Aorta (tissue), 5 donors: ENCODE data around the gene VANGL2. TPM values are rescaled to one million over a fixed set of nuclear protein-coding genes. Genes with fewer than 3 reads are reported as not detected.

Experiments
- ATAC-seq: fragments of 200-7000 bp; cut with Tn5 transposase; one replicate; pipeline ENCODE4 v1.9.1; 2022; ENCODE audit warnings: moderate library complexity; ENCODE audit not compliant: low FRiP score
- DNase-seq, 2 donors: peaks; one replicate each; pipeline ENCODE4 v3.0.0-alpha.2; 2020
- H3K27ac ChIP-seq, 2 donors: one replicate each; pipeline ENCODE4 v1.5.1; 2013; ENCODE audit warnings: low read length in 2 of 2, mild to moderate bottlenecking in 2 of 2, moderate library complexity in 2 of 2, control low read depth in 1 of 2, inconsistent platforms in 1 of 2, low read depth in 1 of 2
- H3K27me3 ChIP-seq, 2 donors: one replicate each; pipeline ENCODE4 v1.6.1; 2013; ENCODE audit warnings: control low read depth in 1 of 2, low read length in 1 of 2, mild to moderate bottlenecking in 1 of 2, moderate library complexity in 1 of 2; ENCODE audit not compliant: insufficient read depth in 2 of 2, control insufficient read depth in 1 of 2
- H3K36me3 ChIP-seq, 2 donors: one replicate each; pipeline ENCODE4 v1.6.1; 2013; ENCODE audit warnings: control low read depth in 1 of 2, low read length in 1 of 2, mild to moderate bottlenecking in 1 of 2; ENCODE audit not compliant: insufficient read depth in 2 of 2, control insufficient read depth in 1 of 2
- H3K4me1 ChIP-seq, 2 donors: one replicate each; pipeline ENCODE4 v1.6.1; 2013; ENCODE audit warnings: low read length in 2 of 2, control low read depth in 1 of 2, mild to moderate bottlenecking in 1 of 2, moderate library complexity in 1 of 2; ENCODE audit not compliant: insufficient read depth in 2 of 2, control insufficient read depth in 1 of 2
- H3K4me3 ChIP-seq, 2 donors: one replicate each; pipeline ENCODE4 v1.5.1; 2013; ENCODE audit warnings: low read length in 2 of 2, control low read depth in 1 of 2, mild to moderate bottlenecking in 1 of 2
- H3K9me3 ChIP-seq: one replicate; pipeline ENCODE4 v1.6.1; 2013; ENCODE audit warnings: mild to moderate bottlenecking, low read length; ENCODE audit not compliant: control insufficient read depth
- WGBS, 2 donors: extraction: QIAGEN DNeasy Blood & Tissue Kit; methylation state at CpG; one replicate each; pipeline ENCODE4 v1.1.7; 2013; 5-methylcytosine and 5-hydroxymethylcytosine counted together
- intact Hi-C, 2 donors: fragments of 100-400 bp; cut with DNase I; formaldehyde crosslinking; loops; one replicate each; pipeline versions ENCODE4 v1.14.2 to v1.15.0; 2022
- long read RNA-seq, 2 donors: library from polyadenylated mRNA; unstranded; transcript quantifications; one replicate each; pipeline ENCODE4 v2.0.0, GENCODE V29; 2020 to 2021
- polyA plus RNA-seq, 2 donors: library from polyadenylated mRNA; stranded (reverse); fragments of 200-250 nt; gene quantifications; one replicate each; pipeline ENCODE4 v1.2.3, GENCODE V29; 2013
- total RNA-seq, 2 donors: library from RNA; stranded (reverse); fragmentation: NEBNext Ultra II Directional; extraction: Animal tissue kit (Norgen Biotek cat#: 25700); gene quantifications; one replicate each; pipeline ENCODE4 v1.2.1, GENCODE V29; 2021
- donor health status: healthy with polysubstance abuse.
- donor health status: Bipolar disorder and iron deficiency.
- donor health status: DM: no; HTN: no; CAD: no.
- donor health status: DM: no; HTN: no; CAD: no.
- donor health status: DM: yes; HTN: yes; CAD: no.

Gene VANGL2
- 1 to 10 TPM; 1.3 to 4.4 TPM for total RNA-seq
- under 1 TPM; 0.26 to 0.50 TPM for polyA plus RNA-seq
- long read RNA-seq, donor 1 = 0 reads
- long read RNA-seq, donor 2 = 0 reads

DNA sequence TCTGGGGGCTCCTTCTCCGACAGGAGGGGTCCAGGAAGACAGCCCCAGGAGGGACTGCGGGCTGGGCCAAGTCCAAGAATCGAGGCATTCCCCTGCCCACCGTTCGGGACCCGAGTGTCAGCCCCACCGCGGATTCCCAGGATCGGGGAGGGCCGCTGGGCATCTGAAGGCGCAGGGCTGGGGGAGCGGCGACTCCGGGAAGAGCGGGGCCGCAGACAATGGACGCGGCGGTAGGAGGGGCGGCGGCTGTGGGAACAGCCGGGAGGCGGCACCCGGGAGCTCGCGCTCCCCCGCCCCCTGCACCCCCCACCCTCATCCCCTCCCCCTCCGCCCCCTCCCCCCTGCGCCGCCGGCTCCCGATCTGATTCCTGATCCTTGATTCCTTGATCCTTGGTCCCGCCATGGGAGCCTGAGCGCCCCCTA is at the start of gene VANGL2:
Gene VANGL2, plus strand, starts transcription at position 342 of the 423 bp plus-strand sequence. CDS start 15,274 bp downstream, outside the sequence.
- peak; percentile 72 to 86 for DNase-seq
- peaks cover 0 to 2% of the 10 kb centered on the region in 2 donors for H3K27me3 ChIP-seq
- intact Hi-C loops = no loop called here

DNA sequence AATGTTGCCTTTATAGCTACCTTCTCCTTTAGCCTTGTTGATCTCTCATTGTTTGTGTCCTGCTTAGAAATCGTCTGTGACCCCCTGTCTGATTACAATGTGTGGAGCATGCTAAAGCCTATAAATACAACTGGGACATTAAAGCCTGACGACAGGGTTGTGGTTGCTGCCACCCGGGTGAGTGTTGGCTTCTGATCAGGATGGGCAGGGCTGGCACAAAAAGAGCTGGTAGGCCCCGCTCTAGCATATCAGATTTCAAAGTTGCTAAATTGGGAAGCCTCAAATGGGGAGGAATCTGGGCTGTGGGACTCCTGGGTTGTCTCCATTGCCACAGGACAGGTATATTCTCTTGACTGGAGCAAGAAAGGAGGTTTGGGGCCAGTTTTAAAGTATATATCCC is 48.7 kb upstream of the VANGL2 start:
- WGBS, 2 donors = 68 to 70% methylated on average over 4 of the region's 4 CpGs
- peaks cover 3 to 28% of the 10 kb centered on the region in 2 donors for H3K36me3 ChIP-seq
- ATAC-seq = no peak
- intact Hi-C loops = no loop called here
- no peak overlapping the region for H3K4me3 ChIP-seq
- no peaks in the 10 kb centered on the region for H3K27me3 ChIP-seq
- no peaks in the 10 kb centered on the region for H3K4me1 ChIP-seq
- H3K9me3 ChIP-seq = no peaks in the 10 kb centered on the region
- DNase-seq = no peak
- H3K27ac ChIP-seq = no peak overlapping the region

More for the DNA sequence above, at the start of gene VANGL2:
- H3K27ac ChIP-seq = no peak within 1 kb of the TSS
- H3K4me3 ChIP-seq = peak within 1 kb of the TSS; percentile 15 to 16
- peak; percentile 90 for ATAC-seq
- no peaks in the 10 kb centered on the region for H3K4me1 ChIP-seq
- H3K36me3 ChIP-seq = no peaks in the 10 kb centered on the region
- no peaks in the 10 kb centered on the region for H3K9me3 ChIP-seq
- WGBS, 2 donors = 1 to 2% methylated on average over 14 to 33 of the region's 34 CpGs

- intact Hi-C loops = no loop called here
- DNase-seq = no peak
- Histone ChIP-seq H3K4me1 (no peaks in the 10 kb centered on the region), H3K27me3 (no peaks in the 10 kb centered on the region), H3K9me3 (no peaks in the 10 kb centered on the region), H3K4me3 (no peak overlapping the region), H3K36me3 (peaks cover 3 to 32% of the 10 kb centered on the region in 2 donors), H3K27ac (no peak overlapping the region)
- ATAC-seq = no peak
- WGBS, 2 donors = 88 to 91% methylated on average over 8 of the region's 8 CpGs
These were observed 47.8 kb upstream of the VANGL2 start for GRCh38 chr1:160352555-160352954.

DNA sequence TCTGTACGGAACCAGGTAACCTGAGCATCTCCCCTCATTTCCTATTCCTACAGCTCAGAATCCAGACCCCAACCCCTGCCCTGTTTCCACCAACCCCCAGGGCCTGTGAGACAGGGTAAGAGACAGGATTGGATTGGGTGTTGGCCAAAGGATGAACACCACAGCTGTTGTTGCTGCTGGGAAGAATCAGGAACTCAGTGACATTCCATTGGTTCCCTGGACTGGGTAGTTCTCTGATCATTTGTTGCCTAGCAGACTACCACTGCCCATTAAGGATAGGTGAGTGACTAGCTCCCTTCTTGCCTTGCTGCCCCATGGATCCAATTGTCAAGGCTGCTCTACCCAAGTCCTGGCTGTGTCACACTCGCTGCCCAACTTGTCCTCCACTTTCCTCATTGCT is 47.1 kb upstream of the VANGL2 start:
- Histone ChIP-seq H3K4me3 (no peak overlapping the region), H3K36me3 (peaks cover 3 to 32% of the 10 kb centered on the region in 2 donors), H3K27me3 (no peaks in the 10 kb centered on the region), H3K9me3 (no peaks in the 10 kb centered on the region), H3K27ac (no peak overlapping the region), H3K4me1 (no peaks in the 10 kb centered on the region)
- WGBS, 2 donors = 88 to 94% methylated on average over 2 of the region's 2 CpGs
- ATAC-seq (no peak), DNase-seq (no peak)
- intact Hi-C loops = no loop called here

DNA sequence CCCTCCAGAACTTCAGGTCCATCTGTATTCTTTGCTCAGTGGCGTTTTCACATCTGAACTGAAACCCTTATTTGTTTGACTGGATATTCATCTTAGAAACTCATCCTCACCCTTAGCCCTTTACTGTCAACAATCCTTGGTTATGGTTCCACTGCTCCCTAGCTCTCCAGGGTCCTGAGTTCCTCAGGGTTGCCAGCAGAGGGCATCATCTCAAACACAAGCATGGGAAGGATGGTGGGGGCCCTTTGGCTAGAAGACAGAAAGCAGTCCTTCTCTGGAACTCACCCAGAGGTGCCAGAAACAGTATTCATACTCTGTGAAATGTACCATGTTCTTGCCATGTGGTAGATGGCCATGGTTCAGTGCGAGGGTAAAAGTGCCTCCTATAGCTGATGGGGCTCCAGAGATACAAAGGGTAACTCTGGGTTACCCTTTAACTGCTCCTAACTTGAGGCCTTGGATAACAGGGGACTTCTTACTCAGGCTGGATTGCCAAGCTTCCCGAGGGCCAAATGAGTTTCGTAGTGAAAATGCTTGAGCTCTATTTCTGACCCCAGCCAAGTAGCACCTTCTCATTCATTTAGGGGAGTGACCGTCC is 45.9 kb upstream of the VANGL2 start:
- ATAC-seq = no peak
- Histone ChIP-seq H3K27me3 (no peaks in the 10 kb centered on the region), H3K4me1 (no peaks in the 10 kb centered on the region), H3K27ac (no peak overlapping the region), H3K9me3 (no peaks in the 10 kb centered on the region), H3K4me3 (no peak overlapping the region), H3K36me3 (peaks cover 3 to 33% of the 10 kb centered on the region in 2 donors)
- intact Hi-C loops = no loop called here
- WGBS, 2 donors = 69 to 76% methylated on average over 5 of the region's 5 CpGs
- peak in 1 of 2 donors; percentile 3 for DNase-seq

GRCh38 chr1:160357286-160358002 is 42.9 kb upstream of the VANGL2 start:
- Histone ChIP-seq H3K27ac (no peak overlapping the region), H3K9me3 (no peaks in the 10 kb centered on the region), H3K27me3 (no peaks in the 10 kb centered on the region), H3K36me3 (peaks cover 0 to 27% of the 10 kb centered on the region in 2 donors), H3K4me3 (no peak overlapping the region), H3K4me1 (no peaks in the 10 kb centered on the region)
- DNase-seq = no peak
- 83 to 87% methylated on average over 7 of the region's 7 CpGs for WGBS, 2 donors
- intact Hi-C loops = no loop called here
- no peak for ATAC-seq

GRCh38 chr1:160358073-160358472 is 42.3 kb upstream of the VANGL2 start:
- Histone ChIP-seq H3K9me3 (no peaks in the 10 kb centered on the region), H3K27me3 (no peaks in the 10 kb centered on the region), H3K4me1 (no peaks in the 10 kb centered on the region), H3K4me3 (no peak overlapping the region), H3K36me3 (peaks cover 0 to 25% of the 10 kb centered on the region in 2 donors), H3K27ac (no peak overlapping the region)
- intact Hi-C loops = no loop called here
- 83 to 86% methylated on average over 4 of the region's 4 CpGs for WGBS, 2 donors
- ATAC-seq = no peak
- DNase-seq = no peak

DNA sequence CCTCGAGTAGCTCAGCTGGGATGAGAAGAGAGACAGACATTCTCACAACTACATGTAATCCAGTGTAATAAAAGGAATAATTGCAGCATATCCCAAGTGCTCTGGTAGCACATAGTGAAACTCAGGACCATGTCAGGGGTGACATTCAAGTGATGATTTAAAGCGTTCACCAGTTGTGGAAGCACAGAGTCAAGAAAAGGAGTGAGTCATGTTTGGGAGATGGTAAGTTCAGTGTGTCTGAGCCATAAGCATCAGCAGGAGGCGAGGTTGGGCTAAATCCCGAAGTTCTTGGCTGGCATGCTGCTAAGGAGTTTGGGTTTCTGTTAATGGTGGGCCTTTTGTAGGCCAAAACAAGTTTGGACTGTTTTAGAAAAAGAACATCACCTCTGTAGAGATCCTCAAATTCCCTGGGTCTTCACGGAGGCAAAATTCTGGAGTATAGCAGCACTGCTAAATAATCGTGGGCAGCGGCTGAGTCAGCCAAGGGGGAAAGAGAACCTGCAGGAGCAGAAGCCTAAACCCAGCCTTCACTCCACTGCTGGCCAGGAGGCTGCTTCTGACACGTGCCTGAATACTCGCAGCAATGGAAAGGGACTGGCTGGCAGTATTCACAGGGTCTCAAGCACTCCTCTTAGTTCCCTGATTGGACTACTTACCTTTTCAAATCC is 40.7 kb upstream of the VANGL2 start:
- H3K27me3 ChIP-seq = no peaks in the 10 kb centered on the region
- 69 to 78% methylated on average over 9 of the region's 9 CpGs for WGBS, 2 donors

More for the DNA sequence above, 40.7 kb upstream of the VANGL2 start:
- intact Hi-C loops = no loop called here
- Histone ChIP-seq H3K27ac (no peak overlapping the region), H3K9me3 (no peaks in the 10 kb centered on the region), H3K4me3 (no peak overlapping the region), H3K36me3 (peaks cover 0 to 16% of the 10 kb centered on the region in 2 donors), H3K4me1 (no peaks in the 10 kb centered on the region)
- DNase-seq (no peak), ATAC-seq (no peak)
